PFSK-1 (cell line): ENCODE measurements around the gene BMP2K.

Experiments
- FOXP2 ChIP-seq: optimal IDR thresholded peaks from 2 replicates; pipeline ENCODE3; 2011; ENCODE audit warnings: borderline replicate concordance, control low read depth, inconsistent platforms; ENCODE audit not compliant: insufficient read depth; ENCODE audit errors: extremely low read length, extremely low read depth
- POLR2AphosphoS5 ChIP-seq: IDR thresholded peaks from 2 replicates; pipeline ENCODE4 v1.6.1; 2012; ENCODE audit warnings: low read depth, mild to moderate bottlenecking, control low read depth, low read length, moderate library complexity
- REST ChIP-seq, 2 experiments: IDR thresholded peaks; 2 replicates each; pipeline versions ENCODE4 v1.6.1 to v1.8.0; 2011 to 2012; ENCODE audit warnings: low read depth in 2 of 2, low read length in 2 of 2, control low read depth in 1 of 2, inconsistent platforms in 1 of 2, mild to moderate bottlenecking in 1 of 2, moderate library complexity in 1 of 2; ENCODE audit not compliant: insufficient read depth in 1 of 2
- SIN3A ChIP-seq: IDR thresholded peaks from 2 replicates; pipeline ENCODE4 v1.6.1; 2012; ENCODE audit warnings: mild to moderate bottlenecking, low read length, moderate library complexity, borderline replicate concordance; ENCODE audit not compliant: insufficient read depth
- TAF1 ChIP-seq: IDR thresholded peaks from 2 replicates; pipeline ENCODE4 v1.6.1; 2012; ENCODE audit warnings: low read length, control low read depth, borderline replicate concordance; ENCODE audit not compliant: insufficient read depth

Gene BMP2K

DNA sequence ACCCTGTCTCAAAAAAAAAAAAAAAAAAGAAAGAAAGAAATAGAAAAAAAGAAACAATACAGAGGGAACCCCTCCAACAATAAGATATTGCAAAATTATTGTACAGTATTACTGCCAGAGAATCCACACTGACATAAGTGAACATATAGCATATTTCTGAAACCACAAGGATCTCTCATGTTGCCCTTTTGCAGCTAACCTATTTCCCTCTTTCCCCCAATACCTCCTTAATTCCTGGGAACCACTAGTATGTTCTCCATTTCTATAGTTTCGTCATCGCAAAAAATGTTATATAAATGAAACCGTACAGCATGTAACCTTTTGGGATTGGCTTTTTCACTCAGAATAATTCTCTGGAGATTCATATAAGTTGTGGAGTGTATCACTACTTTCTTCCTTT is 20.0 kb upstream of the BMP2K start:
- TF ChIP-seq SIN3A, result no peak
- TF ChIP-seq POLR2AphosphoS5, result no peak
- no peak for TF ChIP-seq REST (IDR thresholded peaks at IDR 0.05; ENCODE audit: insufficient read depth in 1 of 2, low read depth in 2 of 2, low read length in 2 of 2)
- TF ChIP-seq TAF1, result no peak
- no peak for TF ChIP-seq FOXP2

- TF ChIP-seq POLR2AphosphoS5 (no peak), SIN3A (no peak), FOXP2 (no peak), TAF1 (no peak), REST (IDR thresholded peaks at IDR 0.05; ENCODE audit: insufficient read depth in 1 of 2, low read depth in 2 of 2, low read length in 2 of 2) (no peak)
These were observed 19.4 kb upstream of the BMP2K start for GRCh38 chr4:78756776-78757175.

- TF ChIP-seq REST (IDR thresholded peaks at IDR 0.05; ENCODE audit: insufficient read depth in 1 of 2, low read depth in 2 of 2, low read length in 2 of 2), result no peak
These were observed 18.6 kb upstream of the BMP2K start for GRCh38 chr4:78757574-78757973.

GRCh38 chr4:78758085-78758484 is 18.1 kb upstream of the BMP2K start:
- TF ChIP-seq FOXP2, result no peak
- no peak for TF ChIP-seq SIN3A
- no peak for TF ChIP-seq TAF1
- no peak for TF ChIP-seq REST (IDR thresholded peaks at IDR 0.05; ENCODE audit: insufficient read depth in 1 of 2, low read depth in 2 of 2, low read length in 2 of 2)
- no peak for TF ChIP-seq POLR2AphosphoS5

- no peak for TF ChIP-seq TAF1
- TF ChIP-seq SIN3A, result no peak
- no peak for TF ChIP-seq REST (IDR thresholded peaks at IDR 0.05; ENCODE audit: insufficient read depth in 1 of 2, low read depth in 2 of 2, low read length in 2 of 2)
- TF ChIP-seq POLR2AphosphoS5, result no peak
These were observed 13.6 kb upstream of the BMP2K start for GRCh38 chr4:78762529-78762928.
